ENCODE measurements around the gene IRS2.

DNA sequence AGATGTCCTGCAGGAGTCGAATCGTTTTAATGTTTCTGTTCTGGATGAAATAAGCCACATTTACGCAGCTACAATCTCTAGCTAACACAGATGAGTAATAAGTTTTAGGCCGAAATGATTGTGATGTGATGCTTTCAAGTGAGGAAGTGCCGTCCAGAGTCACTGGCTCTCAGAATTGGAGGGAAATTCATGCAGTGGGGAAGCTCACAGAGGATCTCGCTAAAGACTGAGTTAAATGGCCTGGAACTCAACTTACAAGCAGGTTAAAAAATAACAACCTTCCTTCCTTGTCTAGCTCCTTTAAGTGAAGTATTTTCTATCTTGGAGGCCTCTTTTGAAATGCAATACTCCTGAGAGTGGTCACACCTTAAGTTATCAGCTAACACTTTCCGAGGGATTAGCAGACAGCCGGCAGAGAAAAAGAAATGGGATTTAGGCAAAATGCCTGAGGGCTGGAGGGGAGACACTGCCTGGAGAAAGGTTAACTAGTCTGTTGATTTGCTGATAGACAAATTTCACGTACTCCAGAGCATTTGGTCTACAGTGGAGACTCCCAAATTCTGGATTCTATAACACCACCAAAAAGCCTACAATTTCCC is 74.2 kb downstream of the IRS2 start:
- TF ChIP-seq, protein P1, sequence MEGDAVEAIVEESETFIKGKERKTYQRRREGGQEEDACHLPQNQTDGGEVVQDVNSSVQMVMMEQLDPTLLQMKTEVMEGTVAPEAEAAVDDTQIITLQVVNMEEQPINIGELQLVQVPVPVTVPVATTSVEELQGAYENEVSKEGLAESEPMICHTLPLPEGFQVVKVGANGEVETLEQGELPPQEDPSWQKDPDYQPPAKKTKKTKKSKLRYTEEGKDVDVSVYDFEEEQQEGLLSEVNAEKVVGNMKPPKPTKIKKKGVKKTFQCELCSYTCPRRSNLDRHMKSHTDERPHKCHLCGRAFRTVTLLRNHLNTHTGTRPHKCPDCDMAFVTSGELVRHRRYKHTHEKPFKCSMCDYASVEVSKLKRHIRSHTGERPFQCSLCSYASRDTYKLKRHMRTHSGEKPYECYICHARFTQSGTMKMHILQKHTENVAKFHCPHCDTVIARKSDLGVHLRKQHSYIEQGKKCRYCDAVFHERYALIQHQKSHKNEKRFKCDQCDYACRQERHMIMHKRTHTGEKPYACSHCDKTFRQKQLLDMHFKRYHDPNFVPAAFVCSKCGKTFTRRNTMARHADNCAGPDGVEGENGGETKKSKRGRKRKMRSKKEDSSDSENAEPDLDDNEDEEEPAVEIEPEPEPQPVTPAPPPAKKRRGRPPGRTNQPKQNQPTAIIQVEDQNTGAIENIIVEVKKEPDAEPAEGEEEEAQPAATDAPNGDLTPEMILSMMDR (IDR thresholded peaks at IDR 0.05 in 2 of 3, conservative IDR thresholded peaks at IDR 0.05 in 1 of 3; ENCODE audit: borderline replicate concordance in 1 of 3, insufficient read depth in 1 of 3, low read depth in 2 of 3, low read length in 2 of 3) = no peak
- TF ChIP-seq, protein P2, sequence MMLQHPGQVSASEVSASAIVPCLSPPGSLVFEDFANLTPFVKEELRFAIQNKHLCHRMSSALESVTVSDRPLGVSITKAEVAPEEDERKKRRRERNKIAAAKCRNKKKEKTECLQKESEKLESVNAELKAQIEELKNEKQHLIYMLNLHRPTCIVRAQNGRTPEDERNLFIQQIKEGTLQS (IDR thresholded peaks at IDR 0.05) = no peak
- TF ChIP-seq EZH2 (IDR thresholded peaks at IDR 0.05) = no peak
- TF ChIP-seq EZH2phosphoT487 (IDR thresholded peaks at IDR 0.05; ENCODE audit: borderline replicate concordance) = no peak
- TF ChIP-seq POLR2AphosphoS5 (IDR thresholded peaks at IDR 0.05; ENCODE audit: low read depth, low read length) = no peak
- no peak for TF ChIP-seq POLR2A (IDR thresholded peaks at IDR 0.05; ENCODE audit: borderline replicate concordance, extremely low read depth, insufficient read depth, insufficient read length)
- TF ChIP-seq, protein P3, sequence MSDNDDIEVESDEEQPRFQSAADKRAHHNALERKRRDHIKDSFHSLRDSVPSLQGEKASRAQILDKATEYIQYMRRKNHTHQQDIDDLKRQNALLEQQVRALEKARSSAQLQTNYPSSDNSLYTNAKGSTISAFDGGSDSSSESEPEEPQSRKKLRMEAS (IDR thresholded peaks at IDR 0.05) = no peak
- no peak for TF ChIP-seq ZFX (IDR thresholded peaks at IDR 0.05)
- TF ChIP-seq, protein P4, sequence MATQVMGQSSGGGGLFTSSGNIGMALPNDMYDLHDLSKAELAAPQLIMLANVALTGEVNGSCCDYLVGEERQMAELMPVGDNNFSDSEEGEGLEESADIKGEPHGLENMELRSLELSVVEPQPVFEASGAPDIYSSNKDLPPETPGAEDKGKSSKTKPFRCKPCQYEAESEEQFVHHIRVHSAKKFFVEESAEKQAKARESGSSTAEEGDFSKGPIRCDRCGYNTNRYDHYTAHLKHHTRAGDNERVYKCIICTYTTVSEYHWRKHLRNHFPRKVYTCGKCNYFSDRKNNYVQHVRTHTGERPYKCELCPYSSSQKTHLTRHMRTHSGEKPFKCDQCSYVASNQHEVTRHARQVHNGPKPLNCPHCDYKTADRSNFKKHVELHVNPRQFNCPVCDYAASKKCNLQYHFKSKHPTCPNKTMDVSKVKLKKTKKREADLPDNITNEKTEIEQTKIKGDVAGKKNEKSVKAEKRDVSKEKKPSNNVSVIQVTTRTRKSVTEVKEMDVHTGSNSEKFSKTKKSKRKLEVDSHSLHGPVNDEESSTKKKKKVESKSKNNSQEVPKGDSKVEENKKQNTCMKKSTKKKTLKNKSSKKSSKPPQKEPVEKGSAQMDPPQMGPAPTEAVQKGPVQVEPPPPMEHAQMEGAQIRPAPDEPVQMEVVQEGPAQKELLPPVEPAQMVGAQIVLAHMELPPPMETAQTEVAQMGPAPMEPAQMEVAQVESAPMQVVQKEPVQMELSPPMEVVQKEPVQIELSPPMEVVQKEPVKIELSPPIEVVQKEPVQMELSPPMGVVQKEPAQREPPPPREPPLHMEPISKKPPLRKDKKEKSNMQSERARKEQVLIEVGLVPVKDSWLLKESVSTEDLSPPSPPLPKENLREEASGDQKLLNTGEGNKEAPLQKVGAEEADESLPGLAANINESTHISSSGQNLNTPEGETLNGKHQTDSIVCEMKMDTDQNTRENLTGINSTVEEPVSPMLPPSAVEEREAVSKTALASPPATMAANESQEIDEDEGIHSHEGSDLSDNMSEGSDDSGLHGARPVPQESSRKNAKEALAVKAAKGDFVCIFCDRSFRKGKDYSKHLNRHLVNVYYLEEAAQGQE (IDR thresholded peaks at IDR 0.05; ENCODE audit: low read depth) = no peak
- TF ChIP-seq JUND (IDR thresholded peaks at IDR 0.05) = no peak
